Hepatocyte (in vitro differentiated cells): ENCODE measurements around the gene RGS3.

ENCODE experiments used
- EZH2 ChIP-seq: fragments of 200-600 bp; sonication (generic); IDR thresholded peaks from 2 replicates; pipeline ENCODE4 v1.6.1; 2016; ENCODE audit warnings: antibody characterized with exemption, mild to moderate bottlenecking, borderline replicate concordance
- TF ChIP-seq, protein P1 (sequence below): fragments of 200-600 bp; sonication (generic); IDR thresholded peaks from 2 replicates; pipeline ENCODE4 v1.5.1; 2016; ENCODE audit warnings: antibody characterized with exemption, mild to moderate bottlenecking; ENCODE audit not compliant: poor library complexity

GRCh38 chr9:113563826-113564497 is 100.4 kb downstream of the RGS3 start:
- TF ChIP-seq EZH2 = no peak
- TF ChIP-seq, protein P1, sequence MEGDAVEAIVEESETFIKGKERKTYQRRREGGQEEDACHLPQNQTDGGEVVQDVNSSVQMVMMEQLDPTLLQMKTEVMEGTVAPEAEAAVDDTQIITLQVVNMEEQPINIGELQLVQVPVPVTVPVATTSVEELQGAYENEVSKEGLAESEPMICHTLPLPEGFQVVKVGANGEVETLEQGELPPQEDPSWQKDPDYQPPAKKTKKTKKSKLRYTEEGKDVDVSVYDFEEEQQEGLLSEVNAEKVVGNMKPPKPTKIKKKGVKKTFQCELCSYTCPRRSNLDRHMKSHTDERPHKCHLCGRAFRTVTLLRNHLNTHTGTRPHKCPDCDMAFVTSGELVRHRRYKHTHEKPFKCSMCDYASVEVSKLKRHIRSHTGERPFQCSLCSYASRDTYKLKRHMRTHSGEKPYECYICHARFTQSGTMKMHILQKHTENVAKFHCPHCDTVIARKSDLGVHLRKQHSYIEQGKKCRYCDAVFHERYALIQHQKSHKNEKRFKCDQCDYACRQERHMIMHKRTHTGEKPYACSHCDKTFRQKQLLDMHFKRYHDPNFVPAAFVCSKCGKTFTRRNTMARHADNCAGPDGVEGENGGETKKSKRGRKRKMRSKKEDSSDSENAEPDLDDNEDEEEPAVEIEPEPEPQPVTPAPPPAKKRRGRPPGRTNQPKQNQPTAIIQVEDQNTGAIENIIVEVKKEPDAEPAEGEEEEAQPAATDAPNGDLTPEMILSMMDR = no peak
